WTC11 (cell line): Measurements from ENCODE around the gene RNF151. TPM values are rescaled to one million over a fixed set of nuclear protein-coding genes. Genes with fewer than 3 reads are reported as not detected.

Experiments used
- ATAC-seq: fragments of 200-7000 bp; cut with Tn5 transposase; 2 replicates; pipeline ENCODE4 v1.10.0; 2021; ENCODE audit warnings: mild to moderate bottlenecking, moderate library complexity
- CTCF ChIA-PET: fragments of 300-600 bp; sonication (Branson Sonifier 250); formaldehyde crosslinking; loops from one replicate; lab custom pipeline; 2021; ENCODE audit warnings: antibody characterized with exemption; lab: Charles Lee
- POLR2A ChIA-PET: fragments of 350-600 bp; sonication (Branson Sonifier 250); formaldehyde crosslinking; loops from one replicate; lab custom pipeline; 2021; ENCODE audit warnings: antibody characterized with exemption; lab: Charles Lee
- DNase-seq: peaks from one replicate; pipeline ENCODE4 v3.0.0; 2021; ENCODE audit warnings: low spot score
- H3K27ac Mint-ChIP-seq: 2 replicates; pipeline ENCODE4 v1.8.0; 2021; ENCODE audit warnings: mixed read lengths
- H3K27me3 Mint-ChIP-seq: 2 replicates; pipeline ENCODE4 v1.8.0; 2021; ENCODE audit warnings: low read depth, mild to moderate bottlenecking, moderate library complexity, mixed read lengths
- H3K36me3 Mint-ChIP-seq: 2 replicates; pipeline ENCODE4 v1.8.0; 2021; ENCODE audit warnings: mixed read lengths
- H3K4me1 Mint-ChIP-seq: 2 replicates; pipeline ENCODE4 v1.8.0; 2022; ENCODE audit warnings: mixed read lengths
- H3K4me3 Mint-ChIP-seq: 2 replicates; pipeline ENCODE4 v1.8.0; 2021; ENCODE audit warnings: mild to moderate bottlenecking, moderate library complexity, mixed read lengths
- H3K9me3 Mint-ChIP-seq: 2 replicates; pipeline ENCODE4 v1.8.0; 2021; ENCODE audit warnings: mixed read lengths
- ATF3 ChIP-seq: sonication (generic); formaldehyde crosslinking; conservative IDR thresholded peaks from 2 replicates; pipeline ENCODE4 v1.8.1; 2022; ENCODE audit warnings: mild to moderate bottlenecking, missing genetic modification reagents
- GABPB1 ChIP-seq: sonication (generic); formaldehyde crosslinking; IDR thresholded peaks from 2 replicates; pipeline ENCODE4 v1.8.1; 2023; ENCODE audit warnings: mild to moderate bottlenecking, missing genetic modification reagents
- HMGA2 ChIP-seq: fragments of 250-450 bp; sonication (Bioruptor Pico); IDR thresholded peaks from 2 replicates; pipeline ENCODE4 v1.4.0; 2021; ENCODE audit warnings: mild to moderate bottlenecking, moderate library complexity
- SP1 ChIP-seq: sonication (generic); formaldehyde crosslinking; conservative IDR thresholded peaks from 2 replicates; pipeline ENCODE4 v1.8.1; 2022; ENCODE audit warnings: missing genetic modification reagents
- TCF7 ChIP-seq: sonication (generic); formaldehyde crosslinking; IDR thresholded peaks from 2 replicates; pipeline ENCODE4 v1.8.0; 2022; ENCODE audit warnings: mild to moderate bottlenecking, low read depth, missing genetic modification reagents, moderate library complexity
- ZNF263 ChIP-seq: sonication (generic); formaldehyde crosslinking; IDR thresholded peaks from 2 replicates; pipeline ENCODE4 v1.8.1; 2022; ENCODE audit warnings: low read depth, mild to moderate bottlenecking, moderate library complexity, missing genetic modification reagents
- ZNF423 ChIP-seq: fragments of 250-450 bp; sonication (Bioruptor Pico); IDR thresholded peaks from 2 replicates; pipeline ENCODE4 v2.1.2; 2022; ENCODE audit warnings: mild to moderate bottlenecking, moderate library complexity
- total RNA-seq: library from RNA; stranded (reverse); gene quantifications from 3 replicates; pipeline ENCODE4 v1.2.3, GENCODE V29; 2021
- TF ChIP-seq, protein P1 (sequence below): fragments of 200-600 bp; IDR thresholded peaks from 2 replicates; pipeline ENCODE4 v1.8.0; 2022; ENCODE audit warnings: antibody characterized with exemption
- TF ChIP-seq, protein P2 (sequence below): sonication (generic); formaldehyde crosslinking; IDR thresholded peaks from 2 replicates; pipeline ENCODE4 v1.8.1; 2023; ENCODE audit warnings: mild to moderate bottlenecking, missing genetic modification reagents, moderate library complexity

Gene RNF151
- total RNA-seq, 1 experiment from 2014 or later: 0.31 TPM

GRCh38 chr16:2016407-2016922 lies 49.8 kb downstream of the RNF151 start:
- Mint-ChIP-seq H3K27ac (no peak overlapping the region), H3K9me3 (no peaks in the 10 kb centered on the region), H3K4me1 (peaks cover 2% of the 10 kb centered on the region; the same call in 1 of the 2 replicates), H3K27me3 (peaks cover 53% of the 10 kb centered on the region), H3K4me3 (no peak overlapping the region), H3K36me3 (no peaks in the 10 kb centered on the region)
- ATAC-seq: peak; percentile 17
- TF ChIP-seq ZNF263 (CRISPR knock-in tag) (no peak), HMGA2 (CRISPR knock-in tag) (no peak), TCF7 (CRISPR knock-in tag) (no peak), GABPB1 (peak; percentile 15; the same call in 1 of the 2 replicates), ATF3 (no peak), ZNF423 (CRISPR knock-in tag) (peak; percentile 76), SP1 (CRISPR knock-in tag) (no peak)
- TF ChIP-seq, protein P1, sequence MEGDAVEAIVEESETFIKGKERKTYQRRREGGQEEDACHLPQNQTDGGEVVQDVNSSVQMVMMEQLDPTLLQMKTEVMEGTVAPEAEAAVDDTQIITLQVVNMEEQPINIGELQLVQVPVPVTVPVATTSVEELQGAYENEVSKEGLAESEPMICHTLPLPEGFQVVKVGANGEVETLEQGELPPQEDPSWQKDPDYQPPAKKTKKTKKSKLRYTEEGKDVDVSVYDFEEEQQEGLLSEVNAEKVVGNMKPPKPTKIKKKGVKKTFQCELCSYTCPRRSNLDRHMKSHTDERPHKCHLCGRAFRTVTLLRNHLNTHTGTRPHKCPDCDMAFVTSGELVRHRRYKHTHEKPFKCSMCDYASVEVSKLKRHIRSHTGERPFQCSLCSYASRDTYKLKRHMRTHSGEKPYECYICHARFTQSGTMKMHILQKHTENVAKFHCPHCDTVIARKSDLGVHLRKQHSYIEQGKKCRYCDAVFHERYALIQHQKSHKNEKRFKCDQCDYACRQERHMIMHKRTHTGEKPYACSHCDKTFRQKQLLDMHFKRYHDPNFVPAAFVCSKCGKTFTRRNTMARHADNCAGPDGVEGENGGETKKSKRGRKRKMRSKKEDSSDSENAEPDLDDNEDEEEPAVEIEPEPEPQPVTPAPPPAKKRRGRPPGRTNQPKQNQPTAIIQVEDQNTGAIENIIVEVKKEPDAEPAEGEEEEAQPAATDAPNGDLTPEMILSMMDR: peak; percentile 60; the same call in 1 of the 2 replicates
- TF ChIP-seq, protein P2, sequence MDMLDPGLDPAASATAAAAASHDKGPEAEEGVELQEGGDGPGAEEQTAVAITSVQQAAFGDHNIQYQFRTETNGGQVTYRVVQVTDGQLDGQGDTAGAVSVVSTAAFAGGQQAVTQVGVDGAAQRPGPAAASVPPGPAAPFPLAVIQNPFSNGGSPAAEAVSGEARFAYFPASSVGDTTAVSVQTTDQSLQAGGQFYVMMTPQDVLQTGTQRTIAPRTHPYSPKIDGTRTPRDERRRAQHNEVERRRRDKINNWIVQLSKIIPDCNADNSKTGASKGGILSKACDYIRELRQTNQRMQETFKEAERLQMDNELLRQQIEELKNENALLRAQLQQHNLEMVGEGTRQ: no peak
- POLR2A ChIA-PET: interaction anchor here (1.1 kb wide), 1 partner anchor 108 kb away, joined by 3 read pairs; no protein-coding TSS in a partner anchor
- peak; percentile 66 for DNase-seq
- CTCF ChIA-PET: interaction anchor here (0.5 to 6.5 kb wide), 37 partner anchors 9 to 1828 kb away, joined by 3 to 82 read pairs (median 4); partner anchors contain the start of genes NOXO1, NTHL1, PKD1 and TBL3

Other genes starting within 250 kb of the RNF151 start
- 86.8 to 106 TPM (median 103 TPM) in 3 replicates for gene NME3, start 195.3 kb upstream of the RNF151 start, total RNA-seq
- gene EME2, start 194.0 kb upstream of the RNF151 start, total RNA-seq: 23.2 to 30.8 TPM (median 25.7 TPM) in 3 replicates
- gene MRPS34, start 193.7 kb upstream of the RNF151 start, total RNA-seq: 258 to 262 TPM (median 261 TPM) in 3 replicates
- 27.2 to 32.8 TPM (median 28.4 TPM) in 3 replicates for gene SPSB3, start 184.3 kb upstream of the RNF151 start, total RNA-seq
- gene NUBP2, start 183.9 kb upstream of the RNF151 start, total RNA-seq: 76.4 to 89.2 TPM (median 77.6 TPM) in 3 replicates
- gene IGFALS, start 173.2 kb upstream of the RNF151 start, total RNA-seq: not detected in 3 replicates
- gene HAGH, start 140.0 kb upstream of the RNF151 start, total RNA-seq: 36.0 to 43.1 TPM (median 38.2 TPM) in 3 replicates
- 14.3 to 19.5 TPM (median 19.4 TPM) in 3 replicates for gene FAHD1, start 139.7 kb upstream of the RNF151 start, total RNA-seq
- 1.4 to 3.9 TPM (median 3.3 TPM) in 3 replicates for gene MEIOB, start 94.7 kb upstream of the RNF151 start, total RNA-seq
- gene HS3ST6, start 48.4 kb upstream of the RNF151 start, total RNA-seq: 0.41 to 1.0 TPM (median 0.50 TPM) in 3 replicates
- gene MSRB1, start 23.7 kb upstream of the RNF151 start, total RNA-seq: 26.4 to 29.8 TPM (median 28.3 TPM) in 3 replicates
- 0.77 to 1.1 TPM (median 0.96 TPM) in 3 replicates for gene RPL3L, start 12.2 kb upstream of the RNF151 start, total RNA-seq
- gene NDUFB10, start 7.3 kb upstream of the RNF151 start, total RNA-seq: 200 to 228 TPM (median 205 TPM) in 3 replicates
- 4,395 to 4,767 TPM (median 4,632 TPM) in 3 replicates for gene RPS2, start 2.0 kb upstream of the RNF151 start, total RNA-seq
- gene TBL3, start 5.2 kb downstream of the RNF151 start, total RNA-seq: 67.6 to 73.4 TPM (median 71.3 TPM) in 3 replicates
- 5.7 to 7.7 TPM (median 6.9 TPM) in 3 replicates for gene NOXO1, start 14.6 kb downstream of the RNF151 start, total RNA-seq
- 56.0 to 58.5 TPM (median 57.0 TPM) in 3 replicates for gene GFER, start 17.3 kb downstream of the RNF151 start, total RNA-seq
- 41.5 to 53.5 TPM (median 51.2 TPM) in 3 replicates for gene SYNGR3, start 23.1 kb downstream of the RNF151 start, total RNA-seq
- 53.9 to 66.4 TPM (median 55.5 TPM) in 3 replicates for gene ZNF598, start 43.0 kb downstream of the RNF151 start, total RNA-seq
- 15.2 to 28.6 TPM (median 22.0 TPM) in 3 replicates for gene NPW, start 52.9 kb downstream of the RNF151 start, total RNA-seq
- 23.3 to 31.1 TPM (median 28.0 TPM) in 3 replicates for gene NHERF2, start 60.0 kb downstream of the RNF151 start, total RNA-seq
- gene NTHL1, start 81.0 kb downstream of the RNF151 start, total RNA-seq: 90.5 to 93.4 TPM (median 93.3 TPM) in 3 replicates
- 103 to 134 TPM (median 117 TPM) in 3 replicates for gene TSC2, start 81.1 kb downstream of the RNF151 start, total RNA-seq
- gene PKD1, start 169.0 kb downstream of the RNF151 start, total RNA-seq: 96.8 to 102 TPM (median 98.9 TPM) in 3 replicates
- gene RAB26, start 181.8 kb downstream of the RNF151 start, total RNA-seq: 6.2 to 7.3 TPM (median 6.9 TPM) in 3 replicates
- 148 to 159 TPM (median 152 TPM) in 3 replicates for gene TRAF7, start 188.9 kb downstream of the RNF151 start, total RNA-seq
- 9.4 to 15.7 TPM (median 11.3 TPM) in 3 replicates for gene CASKIN1, start 229.7 kb downstream of the RNF151 start, total RNA-seq
- 71.6 to 76.1 TPM (median 75.9 TPM) in 3 replicates for gene MLST8, start 238.6 kb downstream of the RNF151 start, total RNA-seq
- gene BRICD5, start 244.0 kb downstream of the RNF151 start, total RNA-seq: 12.5 to 15.2 TPM (median 13.6 TPM) in 3 replicates
- gene PGP, start 248.0 kb downstream of the RNF151 start, total RNA-seq: 38.4 to 40.1 TPM (median 39.5 TPM) in 3 replicates